Mesenchymal stem cell (in vitro differentiated cells and primary cell): Measurements from ENCODE around the gene SNRNP200.

ENCODE experiments used
- DNase-seq: peaks from one replicate; pipeline ENCODE4 v3.0.0-alpha.2; 2013
- H2AFZ ChIP-seq: one replicate; pipeline ENCODE4 v1.6.1; 2013; ENCODE audit warnings: low read depth, mild to moderate bottlenecking, control low read depth, inconsistent platforms, low read length, moderate library complexity
- H2AK5ac ChIP-seq: 2 replicates; pipeline ENCODE4 v1.6.1; 2013; ENCODE audit warnings: low read length, moderate library complexity, mild to moderate bottlenecking, inconsistent platforms; ENCODE audit not compliant: severe bottlenecking
- H2BK120ac ChIP-seq: one replicate; pipeline ENCODE4 v1.6.1; 2013; ENCODE audit warnings: low read depth, mild to moderate bottlenecking, inconsistent platforms, low read length, moderate library complexity
- H2BK12ac ChIP-seq, 2 experiments: one replicate each; pipeline ENCODE4 v1.6.1; 2013; ENCODE audit warnings: inconsistent platforms in 2 of 2, low read length in 2 of 2, mild to moderate bottlenecking in 2 of 2, moderate library complexity in 2 of 2, control low read depth in 1 of 2
- H2BK15ac ChIP-seq: one replicate; pipeline ENCODE4 v1.6.1; 2013; ENCODE audit warnings: mild to moderate bottlenecking, low read depth, inconsistent platforms; ENCODE audit not compliant: poor library complexity, severe bottlenecking
- H2BK5ac ChIP-seq: 2 replicates; pipeline ENCODE4 v1.6.1; 2013; ENCODE audit warnings: low read depth, mild to moderate bottlenecking, low read length, control low read depth, inconsistent platforms; ENCODE audit not compliant: poor library complexity, severe bottlenecking
- H3K14ac ChIP-seq, 2 experiments: one replicate each; pipeline ENCODE4 v1.6.1; 2013; ENCODE audit warnings: inconsistent platforms in 2 of 2, low read length in 2 of 2, control low read depth in 1 of 2, mild to moderate bottlenecking in 1 of 2, moderate library complexity in 1 of 2
- H3K18ac ChIP-seq, 2 experiments: one replicate each; pipeline ENCODE4 v1.6.1; 2013; ENCODE audit warnings: inconsistent platforms in 2 of 2, low read length in 2 of 2, control low read depth in 1 of 2, low read depth in 1 of 2, mild to moderate bottlenecking in 1 of 2
- H3K23ac ChIP-seq, 2 experiments: one replicate each; pipeline ENCODE4 v1.6.1; 2013; ENCODE audit warnings: inconsistent platforms in 2 of 2, low read length in 2 of 2, mild to moderate bottlenecking in 2 of 2, moderate library complexity in 2 of 2, control low read depth in 1 of 2
- H3K27ac ChIP-seq: 2 replicates; pipeline ENCODE4 v1.5.1; 2013; ENCODE audit warnings: mild to moderate bottlenecking, moderate library complexity, low read length, control low read depth, inconsistent platforms; ENCODE audit not compliant: poor library complexity, severe bottlenecking
- H3K27me3 ChIP-seq, 2 experiments: 2 replicates each; pipeline versions ENCODE4 v1.6.1 to v1.7.0; 2013; ENCODE audit warnings: low read length in 2 of 2, mild to moderate bottlenecking in 2 of 2, moderate library complexity in 2 of 2, control low read depth in 1 of 2, inconsistent platforms in 1 of 2; ENCODE audit not compliant: control insufficient read depth in 1 of 2, insufficient read depth in 1 of 2
- H3K36me3 ChIP-seq, 2 experiments: 2 replicates each; pipeline versions ENCODE4 v1.6.1 to v1.7.0; 2013; ENCODE audit warnings: low read length in 2 of 2, control low read depth in 1 of 2, inconsistent platforms in 1 of 2, low read depth in 1 of 2, mild to moderate bottlenecking in 1 of 2; ENCODE audit not compliant: insufficient read depth in 2 of 2, control insufficient read depth in 1 of 2
- H3K4ac ChIP-seq, 2 experiments: one replicate each; pipeline ENCODE4 v1.6.1; 2013; ENCODE audit warnings: inconsistent platforms in 2 of 2, low read length in 2 of 2, mild to moderate bottlenecking in 2 of 2, moderate library complexity in 2 of 2, control low read depth in 1 of 2, low read depth in 1 of 2
- H3K4me1 ChIP-seq: 2 replicates; pipeline ENCODE4 v1.6.1; 2013; ENCODE audit warnings: low read depth, low read length, control low read depth; ENCODE audit not compliant: control insufficient read depth, insufficient read depth
- H3K4me2 ChIP-seq: 2 replicates; pipeline ENCODE4 v1.6.1; 2013; ENCODE audit warnings: low read length, mild to moderate bottlenecking, inconsistent platforms; ENCODE audit not compliant: poor library complexity, severe bottlenecking
- H3K4me3 ChIP-seq, 2 experiments: 2 replicates each; pipeline versions ENCODE4 v1.5.1 to v1.7.0; 2013; ENCODE audit warnings: low read length in 2 of 2, mild to moderate bottlenecking in 2 of 2, control low read depth in 1 of 2, low read depth in 1 of 2; ENCODE audit not compliant: insufficient read depth in 1 of 2
- H3K79me1 ChIP-seq: replicated peaks from 2 replicates; pipeline ENCODE4 v1.6.1; 2013; ENCODE audit warnings: mild to moderate bottlenecking, control low read depth, low read length, inconsistent platforms; ENCODE audit not compliant: poor library complexity, severe bottlenecking
- H3K9ac ChIP-seq: 2 replicates; pipeline ENCODE4 v1.7.0; 2013; ENCODE audit warnings: mild to moderate bottlenecking, low read length, moderate library complexity
- H3K9me3 ChIP-seq: 2 replicates; pipeline ENCODE4 v1.7.0; 2013; ENCODE audit warnings: mild to moderate bottlenecking, low read length; ENCODE audit not compliant: control insufficient read depth
- H4K8ac ChIP-seq: one replicate; pipeline ENCODE4 v1.6.1; 2013; ENCODE audit warnings: inconsistent platforms, mild to moderate bottlenecking, low read length, moderate library complexity
- H4K91ac ChIP-seq: one replicate; pipeline ENCODE4 v1.6.1; 2013; ENCODE audit warnings: mild to moderate bottlenecking, low read length, inconsistent platforms
- WGBS: methylation state at CpG from one replicate; pipeline ENCODE4 v1.1.7; 2013; ENCODE audit warnings: mixed read lengths; 5-methylcytosine and 5-hydroxymethylcytosine counted together

SNRNP200 gene

GRCh38 chr2:96308248-96308647, 2.9 kb upstream of the SNRNP200 start:
- H3K27ac ChIP-seq, result no peak overlapping the region
- H3K18ac ChIP-seq, result no peak overlapping the region
- no peak overlapping the region for H3K4me3 ChIP-seq
- no peak overlapping the region for H3K14ac ChIP-seq
- no peaks in the 10 kb centered on the region for H3K27me3 ChIP-seq
- H3K36me3 ChIP-seq, result peaks cover 3 to 12% of the 10 kb centered on the region in 2 experiments
- no peaks in the 10 kb centered on the region for H3K9me3 ChIP-seq
- H3K4me2 ChIP-seq, result no peak overlapping the region
- no peak overlapping the region for H2AFZ ChIP-seq
- no peak overlapping the region for H3K4ac ChIP-seq
- H2BK5ac ChIP-seq, result no peak overlapping the region
- no peak overlapping the region for H2BK120ac ChIP-seq
- no peak overlapping the region for H4K91ac ChIP-seq
- no peak overlapping the region for H3K9ac ChIP-seq
- WGBS, result 93% methylated on average over 5 of the region's 5 CpGs
- no peak overlapping the region for H2BK15ac ChIP-seq
- no peak overlapping the region for H3K23ac ChIP-seq
- H3K4me1 ChIP-seq, result peaks cover 10% of the 10 kb centered on the region
- no peak overlapping the region for H2AK5ac ChIP-seq
- H3K79me1 ChIP-seq, result peaks cover 14% of the 10 kb centered on the region
- no peak overlapping the region for H4K8ac ChIP-seq
- DNase-seq, result no peak
- H2BK12ac ChIP-seq, result no peak overlapping the region

- Histone ChIP-seq H3K27me3 (no peaks in the 10 kb centered on the region), H2BK120ac (no peak overlapping the region), H2AK5ac (peak overlapping the region; percentile 66), H2AFZ (peak overlapping the region; percentile 8), H3K79me1 (peaks cover 25% of the 10 kb centered on the region), H3K18ac (no peak overlapping the region), H3K36me3 (peaks cover 16 to 31% of the 10 kb centered on the region in 2 experiments), H4K8ac (peak overlapping the region; percentile 97), H4K91ac (peak overlapping the region; percentile 59), H3K4me1 (peaks cover 10% of the 10 kb centered on the region), H3K9me3 (no peaks in the 10 kb centered on the region), H3K14ac (no peak overlapping the region), H3K4me3 (peak overlapping the region in 1 of 2 experiments; percentile 100), H3K4ac (peak overlapping the region; percentile 65 to 87), H2BK5ac (no peak overlapping the region), H3K23ac (no peak overlapping the region), H3K27ac (no peak overlapping the region), H2BK15ac (no peak overlapping the region), H2BK12ac (no peak overlapping the region), H3K4me2 (peak overlapping the region; percentile 71), H3K9ac (peak overlapping the region; percentile 97)
- WGBS, result 100% methylated on average over 3 of the region's 3 CpGs
- DNase-seq, result no peak
These were observed 1.0 kb upstream of the SNRNP200 start for GRCh38 chr2:96306370-96306769.

GRCh38 chr2:96305979-96306308, 598 bp upstream of the SNRNP200 start:
- peak overlapping the region; percentile 59 for H4K91ac ChIP-seq
- WGBS, result 36% methylated on average over 6 of the region's 9 CpGs
- H3K9ac ChIP-seq, result peak overlapping the region; percentile 97

GRCh38 chr2:96304606-96305005, 740 bp downstream of the SNRNP200 start:
- Histone ChIP-seq H2AK5ac (no peak overlapping the region), H4K8ac (no peak overlapping the region), H2AFZ (no peak overlapping the region), H3K18ac (no peak overlapping the region), H3K27me3 (no peaks in the 10 kb centered on the region), H3K4me1 (peaks cover 10% of the 10 kb centered on the region), H3K27ac (no peak overlapping the region), H3K4me3 (peak overlapping the region; percentile 27 to 100), H3K23ac (no peak overlapping the region), H3K4me2 (peak overlapping the region; percentile 61), H3K36me3 (peaks cover 20 to 47% of the 10 kb centered on the region in 2 experiments), H3K14ac (no peak overlapping the region), H2BK15ac (no peak overlapping the region), H3K79me1 (peaks cover 27% of the 10 kb centered on the region), H3K9me3 (no peaks in the 10 kb centered on the region), H3K4ac (no peak overlapping the region), H2BK120ac (no peak overlapping the region), H4K91ac (no peak overlapping the region), H2BK5ac (no peak overlapping the region), H2BK12ac (no peak overlapping the region), H3K9ac (peak overlapping the region; percentile 97)
- no peak for DNase-seq
- WGBS, result 74% methylated on average over 10 of the region's 11 CpGs

More at GRCh38 chr2:96305979-96306308, 598 bp upstream of the SNRNP200 start:
- Histone ChIP-seq H3K23ac (no peak overlapping the region), H3K27ac (no peak overlapping the region), H3K79me1 (peaks cover 26% of the 10 kb centered on the region), H3K36me3 (peaks cover 19 to 35% of the 10 kb centered on the region in 2 experiments), H3K18ac (peak overlapping the region in 1 of 2 experiments; percentile 56), H2BK15ac (peak overlapping the region; percentile 37), H3K4me3 (peak overlapping the region; percentile 83 to 100), H2AK5ac (peak overlapping the region; percentile 66), H3K4ac (peak overlapping the region; percentile 87 to 91), H4K8ac (peak overlapping the region; percentile 97), H2BK5ac (no peak overlapping the region), H3K9me3 (no peaks in the 10 kb centered on the region), H2BK120ac (no peak overlapping the region), H3K4me2 (peak overlapping the region; percentile 71), H2AFZ (peak overlapping the region; percentile 8), H2BK12ac (no peak overlapping the region), H3K27me3 (no peaks in the 10 kb centered on the region), H3K4me1 (peaks cover 10% of the 10 kb centered on the region), H3K14ac (no peak overlapping the region)
- DNase-seq, result no peak
